Measurements from ENCODE around the gene DUOXA1.
"Not testable (repeated sequence)": the region's sequence is repeated elsewhere in the genome, so short reads cannot be mapped to it uniquely, and the experiment has no call there.

The DUOXA1 gene

DNA sequence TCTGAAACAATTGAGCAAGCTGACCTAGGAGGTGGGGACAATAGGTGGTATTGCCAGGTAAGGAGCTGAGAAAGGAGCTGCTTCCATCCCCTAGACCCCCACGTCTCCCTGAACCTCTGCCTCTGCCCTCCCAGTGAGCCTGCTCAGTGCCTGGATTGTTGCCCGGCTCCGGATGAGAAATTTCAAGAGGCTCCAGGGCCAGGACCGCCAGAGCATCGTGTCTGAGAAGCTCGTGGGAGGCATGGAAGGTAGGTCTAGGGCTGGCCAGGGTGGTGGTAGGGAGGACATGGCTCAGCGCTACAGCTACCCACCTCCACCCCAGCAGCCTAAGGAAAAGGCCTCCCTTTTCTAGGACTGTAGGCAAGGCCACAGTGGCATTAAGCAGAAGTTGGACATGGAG is 13.4 kb upstream of the DUOXA1 start:
- H3K27ac ChIP-seq: no peak overlapping the region
- TF ChIP-seq ZFX (IDR thresholded peaks at IDR 0.05): no peak
- TF ChIP-seq, protein P1, sequence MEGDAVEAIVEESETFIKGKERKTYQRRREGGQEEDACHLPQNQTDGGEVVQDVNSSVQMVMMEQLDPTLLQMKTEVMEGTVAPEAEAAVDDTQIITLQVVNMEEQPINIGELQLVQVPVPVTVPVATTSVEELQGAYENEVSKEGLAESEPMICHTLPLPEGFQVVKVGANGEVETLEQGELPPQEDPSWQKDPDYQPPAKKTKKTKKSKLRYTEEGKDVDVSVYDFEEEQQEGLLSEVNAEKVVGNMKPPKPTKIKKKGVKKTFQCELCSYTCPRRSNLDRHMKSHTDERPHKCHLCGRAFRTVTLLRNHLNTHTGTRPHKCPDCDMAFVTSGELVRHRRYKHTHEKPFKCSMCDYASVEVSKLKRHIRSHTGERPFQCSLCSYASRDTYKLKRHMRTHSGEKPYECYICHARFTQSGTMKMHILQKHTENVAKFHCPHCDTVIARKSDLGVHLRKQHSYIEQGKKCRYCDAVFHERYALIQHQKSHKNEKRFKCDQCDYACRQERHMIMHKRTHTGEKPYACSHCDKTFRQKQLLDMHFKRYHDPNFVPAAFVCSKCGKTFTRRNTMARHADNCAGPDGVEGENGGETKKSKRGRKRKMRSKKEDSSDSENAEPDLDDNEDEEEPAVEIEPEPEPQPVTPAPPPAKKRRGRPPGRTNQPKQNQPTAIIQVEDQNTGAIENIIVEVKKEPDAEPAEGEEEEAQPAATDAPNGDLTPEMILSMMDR (conservative IDR thresholded peaks at IDR 0.05): no peak

DNA sequence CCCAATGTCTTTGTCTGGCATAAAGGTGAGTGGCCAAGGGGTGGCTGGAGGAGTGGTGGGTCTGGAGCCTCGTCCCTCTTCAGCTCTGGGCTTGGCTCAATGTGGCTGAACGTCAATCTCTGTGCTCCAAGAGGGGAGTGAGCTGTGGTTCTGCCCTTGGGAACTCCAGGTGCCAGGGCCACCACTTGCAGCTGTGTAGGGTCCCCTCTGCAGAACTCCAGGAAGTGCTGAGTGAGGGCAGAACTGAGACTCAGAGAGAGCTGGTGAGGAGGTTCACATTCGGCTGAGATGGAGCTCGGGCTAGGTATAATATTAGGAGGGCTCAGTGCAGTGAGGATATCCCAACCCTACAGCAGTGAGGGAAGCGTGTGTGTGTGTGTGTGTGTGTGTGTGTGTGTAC is 11.7 kb upstream of the DUOXA1 start:
- TF ChIP-seq, protein P1 (conservative IDR thresholded peaks at IDR 0.05): no peak
- no peak for TF ChIP-seq ZFX (IDR thresholded peaks at IDR 0.05)
- H3K27ac ChIP-seq: 0 out of 2 replicates have a peak overlapping the region, but pooled peaks have one; percentile 10

DNA sequence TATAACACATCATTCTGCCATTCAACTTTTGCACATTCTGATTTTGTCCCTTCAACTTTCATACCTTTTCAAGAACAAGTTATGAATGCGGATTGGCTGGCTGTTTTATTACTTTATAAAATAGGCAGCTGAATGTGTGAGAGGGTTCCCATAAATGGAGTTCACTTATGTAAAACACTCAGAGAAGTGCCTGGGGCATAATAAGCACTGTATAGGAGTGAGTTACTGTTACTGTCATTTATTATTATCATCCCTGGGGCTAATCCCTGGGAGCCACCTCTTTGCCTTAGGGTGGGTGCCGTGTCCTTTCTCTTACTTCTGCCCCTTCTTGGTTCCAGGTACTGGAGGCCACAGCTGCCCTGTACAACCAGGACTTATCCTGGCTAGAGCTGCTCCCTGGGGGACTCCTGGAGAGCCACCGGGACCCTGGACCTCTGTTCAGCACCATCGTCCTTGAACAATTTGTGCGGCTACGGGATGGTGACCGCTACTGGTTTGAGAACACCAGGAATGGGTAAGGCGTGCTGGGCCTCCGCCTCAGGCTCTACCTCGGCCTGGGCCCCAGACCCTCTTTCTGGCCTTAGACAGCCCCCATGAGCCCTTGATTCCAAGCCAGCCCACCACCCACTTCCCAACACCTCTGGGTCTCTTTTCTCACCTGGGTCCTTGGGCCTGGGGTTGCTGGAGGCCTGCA is 11.0 kb upstream of the DUOXA1 start:
- no peak for TF ChIP-seq ZFX (IDR thresholded peaks at IDR 0.05)
- TF ChIP-seq, protein P1 (conservative IDR thresholded peaks at IDR 0.05): no peak
- 0 out of 2 replicates have a peak overlapping the region, but pooled peaks have one; percentile 10 for H3K27ac ChIP-seq

DNA sequence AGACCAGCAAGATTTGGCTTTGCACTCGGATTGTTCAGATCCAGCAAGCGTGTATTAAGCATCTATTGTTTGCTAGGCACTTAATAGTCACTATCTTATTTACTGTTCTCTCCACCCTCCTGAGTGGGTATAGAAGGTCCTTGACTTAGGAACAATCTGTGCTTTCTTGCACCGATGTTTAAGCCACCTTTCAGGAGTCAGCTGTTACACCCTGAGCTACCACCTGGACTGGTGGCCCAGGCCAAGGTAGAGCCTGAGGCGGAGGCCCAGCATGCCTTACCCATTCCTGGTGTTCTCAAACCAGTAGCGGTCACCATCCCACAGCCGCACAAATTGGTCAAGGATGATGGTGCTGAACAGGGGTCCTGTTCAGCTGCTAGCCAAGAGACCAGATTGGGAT is 10.1 kb upstream of the DUOXA1 start:
- peak overlapping the region; percentile 83 for H3K27ac ChIP-seq
- no peak for TF ChIP-seq ZFX (IDR thresholded peaks at IDR 0.05)
- TF ChIP-seq, protein P1 (conservative IDR thresholded peaks at IDR 0.05): no peak

DNA sequence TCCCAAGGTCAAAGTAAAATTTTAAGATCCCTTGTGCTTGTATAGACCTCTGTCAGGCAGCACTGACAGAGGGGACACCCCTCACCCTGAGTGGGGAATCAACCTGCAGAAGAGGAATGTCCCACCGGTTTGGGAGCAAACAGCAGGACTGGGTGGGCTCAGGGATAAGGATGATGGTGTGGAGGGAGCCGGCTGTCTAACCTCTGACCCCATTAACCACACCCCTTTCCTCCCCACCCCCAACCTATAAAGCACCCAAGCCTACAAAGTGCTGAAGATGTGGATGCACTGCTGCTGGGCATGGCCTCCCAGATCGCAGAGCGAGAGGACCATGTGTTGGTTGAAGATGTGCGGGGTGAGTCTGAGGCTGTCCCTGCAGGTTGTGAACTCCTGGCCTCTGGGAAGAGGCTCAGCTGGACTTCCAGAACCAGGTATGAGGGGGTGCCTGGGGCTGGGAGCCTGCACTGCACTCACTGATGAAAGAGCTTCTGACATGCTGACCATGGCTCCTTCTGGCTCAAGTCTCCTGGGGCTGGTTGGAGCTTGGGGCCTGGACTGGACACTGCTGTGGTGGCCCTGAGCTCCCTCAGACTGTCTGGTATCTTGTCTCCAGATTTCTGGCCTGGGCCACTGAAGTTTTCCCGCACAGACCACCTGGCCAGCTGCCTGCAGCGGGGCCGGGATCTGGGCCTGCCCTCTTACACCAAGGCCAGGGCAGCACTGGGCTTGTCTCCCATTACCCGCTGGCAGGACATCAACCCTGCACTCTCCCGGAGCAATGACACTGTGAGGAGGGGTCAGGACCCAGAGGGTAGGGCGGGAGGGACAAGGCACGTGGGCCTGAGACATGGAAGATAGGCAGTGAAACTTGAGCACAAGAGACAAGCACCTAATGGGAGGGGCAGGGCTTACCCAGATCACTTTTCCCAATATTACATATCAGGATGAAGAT is 9.4 kb upstream of the DUOXA1 start:
- H3K27ac ChIP-seq: peak overlapping the region; percentile 83
- peak; percentile 35; the same call in 1 of the 2 replicates for TF ChIP-seq ZFX (IDR thresholded peaks at IDR 0.05)
- TF ChIP-seq, protein P1 (conservative IDR thresholded peaks at IDR 0.05): no peak

DNA sequence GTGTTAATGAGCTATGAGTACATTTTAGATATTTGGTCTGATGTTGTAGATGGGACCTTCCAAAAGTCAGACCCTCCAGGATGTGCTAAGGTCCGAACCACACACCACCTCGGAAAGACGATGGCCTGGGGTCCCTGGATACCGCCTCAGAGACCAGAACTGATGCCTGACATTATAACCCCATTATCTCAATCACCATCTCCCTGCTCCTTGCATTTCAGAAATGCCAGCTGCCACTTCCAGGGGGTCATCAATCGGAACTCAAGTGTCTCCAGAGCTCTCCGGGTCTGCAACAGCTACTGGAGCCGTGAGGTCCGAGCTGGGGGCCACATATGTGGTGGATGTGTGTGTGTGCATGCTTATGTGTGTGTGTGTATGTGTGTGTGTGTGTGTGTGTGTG is 8.0 kb upstream of the DUOXA1 start:
- H3K27ac ChIP-seq: peak overlapping the region; percentile 83; the same call in 1 of the 2 replicates
- TF ChIP-seq, protein P1 (conservative IDR thresholded peaks at IDR 0.05): no peak
- no peak for TF ChIP-seq ZFX (IDR thresholded peaks at IDR 0.05)

DNA sequence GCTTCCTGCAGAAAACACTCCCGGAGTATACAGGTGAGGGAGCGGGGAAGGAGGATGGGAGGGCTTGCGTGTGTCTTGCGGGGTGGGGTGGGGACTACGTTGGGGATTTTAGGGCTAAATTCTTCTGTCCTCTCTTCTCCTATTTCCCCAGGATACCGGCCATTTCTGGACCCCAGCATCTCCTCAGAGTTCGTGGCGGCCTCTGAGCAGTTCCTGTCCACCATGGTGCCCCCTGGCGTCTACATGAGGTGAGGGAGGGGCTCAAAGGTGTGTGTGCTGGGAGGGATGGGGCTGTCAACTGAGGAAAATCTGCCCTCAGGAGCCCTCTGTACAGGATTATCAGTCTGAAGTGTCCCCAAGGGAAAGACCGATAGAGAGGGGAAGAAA is 6.7 kb upstream of the DUOXA1 start:
- no peak for TF ChIP-seq ZFX (IDR thresholded peaks at IDR 0.05)
- TF ChIP-seq, protein P1 (conservative IDR thresholded peaks at IDR 0.05): no peak
- H3K27ac ChIP-seq: no peak overlapping the region

DNA sequence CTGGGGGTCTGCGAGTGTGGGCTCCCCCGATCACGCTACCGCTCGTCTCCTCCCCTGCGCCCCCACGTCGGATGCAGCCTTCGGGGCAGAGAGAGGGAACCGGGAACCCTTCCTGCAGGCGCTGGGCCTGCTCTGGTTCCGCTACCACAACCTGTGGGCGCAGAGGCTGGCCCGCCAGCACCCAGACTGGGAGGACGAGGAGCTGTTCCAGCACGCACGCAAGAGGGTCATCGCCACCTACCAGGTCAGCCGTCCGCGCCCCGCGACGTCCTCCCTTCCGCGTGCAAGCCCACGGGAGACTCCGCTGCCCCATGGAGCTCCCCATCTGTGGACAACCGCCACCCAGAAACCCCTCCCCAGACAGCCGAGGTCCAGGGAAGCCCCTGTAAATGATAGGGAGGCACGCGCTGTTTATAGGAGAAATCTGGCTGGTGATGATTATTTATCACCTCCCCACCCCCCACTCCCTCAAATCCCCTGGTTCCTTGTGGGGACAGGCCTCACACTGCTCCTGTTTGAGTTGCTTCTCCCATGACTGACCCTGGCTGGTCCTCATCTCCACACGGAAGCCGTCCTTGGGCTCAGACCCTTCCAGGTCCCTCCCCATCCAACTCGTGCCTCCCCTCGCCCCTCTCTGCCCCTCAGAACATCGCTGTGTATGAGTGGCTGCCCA is 6.2 kb upstream of the DUOXA1 start:
- not testable (repeated sequence) for H3K27ac ChIP-seq

Data from C4-2B (cell line).